ENCODE data around the gene CTU2. TPM values are rescaled to one million over a fixed set of nuclear protein-coding genes. Genes with fewer than 3 reads are reported as not detected.

Gene CTU2
- total RNA-seq, 2 donors from 2014 or later: 15.0 to 19.1 TPM

DNA sequence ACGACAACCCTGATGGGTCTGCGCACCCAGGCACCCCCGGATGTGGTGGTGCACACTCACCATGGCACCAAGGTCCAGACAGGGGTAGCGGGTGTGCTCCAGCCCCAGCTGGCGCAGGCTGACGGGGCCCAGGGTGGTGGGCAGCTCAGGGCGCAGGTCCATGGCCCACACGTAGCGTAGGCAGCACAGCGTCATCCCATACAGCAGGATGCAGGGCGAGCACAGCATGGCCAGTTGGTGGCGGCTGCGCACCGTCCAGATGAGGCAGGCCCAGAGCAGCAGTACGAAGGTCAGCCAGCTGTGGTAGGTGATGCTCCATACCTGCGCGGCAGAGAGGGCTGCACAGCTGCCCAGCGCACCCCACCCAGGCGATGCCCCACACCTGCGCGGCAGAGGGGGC, 29.8 kb downstream of the CTU2 start:
- H3K36me3 ChIP-seq: no peaks in the 10 kb centered on the region
- 96% methylated on average over 9 of the region's 21 CpGs for WGBS
- no peaks in the 10 kb centered on the region for H3K9me3 ChIP-seq

GRCh38 chr16:88736496-88736895, 30.2 kb downstream of the CTU2 start:
- intact Hi-C loops (cut with DNase I): loop anchor here (10.0 kb wide), 2 partner anchors 438 to 478 kb away; partner anchors contain the start of genes CDH15 and ZNF778

More for the DNA sequence above, 29.8 kb downstream of the CTU2 start:
- Histone ChIP-seq H3K27me3 (replicated peaks; ENCODE audit: insufficient read depth) (no peaks in the 10 kb centered on the region), H3K4me1 (replicated peaks) (peaks cover 14% of the 10 kb centered on the region), H3K4me3 (no peak overlapping the region), H3K27ac (no peak overlapping the region)
- no peak for DNase-seq (ENCODE audit: low spot score)
- TF ChIP-seq, protein P1, sequence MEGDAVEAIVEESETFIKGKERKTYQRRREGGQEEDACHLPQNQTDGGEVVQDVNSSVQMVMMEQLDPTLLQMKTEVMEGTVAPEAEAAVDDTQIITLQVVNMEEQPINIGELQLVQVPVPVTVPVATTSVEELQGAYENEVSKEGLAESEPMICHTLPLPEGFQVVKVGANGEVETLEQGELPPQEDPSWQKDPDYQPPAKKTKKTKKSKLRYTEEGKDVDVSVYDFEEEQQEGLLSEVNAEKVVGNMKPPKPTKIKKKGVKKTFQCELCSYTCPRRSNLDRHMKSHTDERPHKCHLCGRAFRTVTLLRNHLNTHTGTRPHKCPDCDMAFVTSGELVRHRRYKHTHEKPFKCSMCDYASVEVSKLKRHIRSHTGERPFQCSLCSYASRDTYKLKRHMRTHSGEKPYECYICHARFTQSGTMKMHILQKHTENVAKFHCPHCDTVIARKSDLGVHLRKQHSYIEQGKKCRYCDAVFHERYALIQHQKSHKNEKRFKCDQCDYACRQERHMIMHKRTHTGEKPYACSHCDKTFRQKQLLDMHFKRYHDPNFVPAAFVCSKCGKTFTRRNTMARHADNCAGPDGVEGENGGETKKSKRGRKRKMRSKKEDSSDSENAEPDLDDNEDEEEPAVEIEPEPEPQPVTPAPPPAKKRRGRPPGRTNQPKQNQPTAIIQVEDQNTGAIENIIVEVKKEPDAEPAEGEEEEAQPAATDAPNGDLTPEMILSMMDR (IDR thresholded peaks at IDR 0.05): no peak
- TF ChIP-seq POLR2A (IDR thresholded peaks at IDR 0.05) (no peak), POLR2AphosphoS5 (IDR thresholded peaks at IDR 0.05) (no peak)
- intact Hi-C loops (cut with DNase I): loop anchor here (10.0 kb wide), 2 partner anchors 439 to 479 kb away; partner anchors contain the start of genes CDH15 and ZNF778

GRCh38 chr16:88737298-88738150, 31.2 kb downstream of the CTU2 start:
- TF ChIP-seq, protein P1 (IDR thresholded peaks at IDR 0.05): peak; percentile 99 to 100 (median 100)
- TF ChIP-seq POLR2A (IDR thresholded peaks at IDR 0.05) (no peak), POLR2AphosphoS5 (IDR thresholded peaks at IDR 0.05) (peak; percentile 85)
- Histone ChIP-seq H3K4me3 (no peak overlapping the region), H3K27me3 (replicated peaks; ENCODE audit: insufficient read depth) (no peaks in the 10 kb centered on the region), H3K4me1 (replicated peaks) (peaks cover 14% of the 10 kb centered on the region), H3K36me3 (no peaks in the 10 kb centered on the region), H3K27ac (no peak overlapping the region), H3K9me3 (no peaks in the 10 kb centered on the region)
- 42% methylated on average over 22 of the region's 54 CpGs for WGBS
- intact Hi-C loops (cut with DNase I): loop anchor here (10.0 kb wide), 2 partner anchors 437 to 477 kb away; partner anchors contain the start of genes CDH15 and ZNF778
- peak; percentile 81 for DNase-seq (ENCODE audit: low spot score)

More at GRCh38 chr16:88736496-88736895, 30.2 kb downstream of the CTU2 start:
- TF ChIP-seq, protein P1 (IDR thresholded peaks at IDR 0.05): no peak
- no peak for TF ChIP-seq POLR2AphosphoS5 (IDR thresholded peaks at IDR 0.05)
- TF ChIP-seq POLR2A (IDR thresholded peaks at IDR 0.05): no peak
- WGBS: 89% methylated on average over 10 of the region's 21 CpGs
- Histone ChIP-seq H3K36me3 (no peaks in the 10 kb centered on the region), H3K27ac (no peak overlapping the region), H3K27me3 (replicated peaks; ENCODE audit: insufficient read depth) (no peaks in the 10 kb centered on the region), H3K9me3 (no peaks in the 10 kb centered on the region), H3K4me3 (no peak overlapping the region), H3K4me1 (replicated peaks) (peaks cover 14% of the 10 kb centered on the region)
- no peak for DNase-seq (ENCODE audit: low spot score)

DNA sequence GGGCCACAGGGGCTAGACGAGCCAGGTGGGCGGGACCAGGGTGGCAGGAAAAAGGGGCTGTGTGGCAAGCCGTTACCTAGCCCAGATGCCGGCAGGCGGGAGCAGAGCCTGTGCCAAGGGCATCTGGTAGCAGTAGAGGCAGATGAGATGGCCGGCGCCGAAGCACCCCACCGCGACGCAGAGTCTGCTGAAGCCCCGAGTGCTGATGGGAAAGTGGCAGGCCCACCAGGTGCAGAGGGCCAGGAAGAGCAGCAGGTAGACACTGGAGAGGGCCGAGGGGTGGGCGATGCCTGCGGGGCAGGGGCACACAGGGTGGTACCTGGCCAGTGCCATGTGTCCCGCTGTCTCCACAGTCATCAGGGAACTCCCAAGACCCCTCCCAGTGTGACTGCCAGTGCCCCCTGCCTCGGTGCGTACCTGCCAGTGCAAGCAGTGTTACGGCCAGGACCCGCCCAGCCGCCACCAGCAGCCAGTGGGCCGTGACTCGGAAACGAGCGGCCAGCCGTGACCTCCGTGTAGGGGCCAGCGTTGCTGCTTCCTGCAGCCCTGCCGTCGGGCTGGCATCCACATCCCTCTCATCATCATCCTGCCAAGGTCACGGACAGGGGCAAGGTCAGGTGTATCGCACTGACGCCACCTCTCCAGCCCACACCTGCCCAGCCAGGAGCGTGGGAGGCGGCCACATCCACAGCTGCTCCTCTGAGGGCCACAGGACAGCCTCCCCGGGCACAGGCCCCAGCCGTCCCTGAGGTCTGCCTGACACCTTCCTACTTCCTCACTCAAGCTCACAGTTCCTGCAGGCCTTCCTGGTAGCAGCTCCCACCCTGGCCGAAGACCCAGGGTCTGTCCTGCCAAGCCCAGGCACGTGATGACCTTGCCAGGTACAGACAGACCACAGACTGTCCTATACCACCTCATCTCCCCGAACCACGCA, 32.1 kb downstream of the CTU2 start:
- no peaks in the 10 kb centered on the region for H3K27me3 ChIP-seq (replicated peaks; ENCODE audit: insufficient read depth)
- DNase-seq (ENCODE audit: low spot score): no peak
- WGBS: 86% methylated on average over 36 of the region's 41 CpGs
- H3K4me3 ChIP-seq: no peak overlapping the region
- H3K4me1 ChIP-seq (replicated peaks): peaks cover 14% of the 10 kb centered on the region
- H3K9me3 ChIP-seq: no peaks in the 10 kb centered on the region
- intact Hi-C loops (cut with DNase I): loop anchor here (10.0 kb wide), 2 partner anchors 436 to 476 kb away; partner anchors contain the start of genes CDH15 and ZNF778
- no peak for TF ChIP-seq POLR2A (IDR thresholded peaks at IDR 0.05)
- no peak for TF ChIP-seq POLR2AphosphoS5 (IDR thresholded peaks at IDR 0.05)
- TF ChIP-seq, protein P1 (IDR thresholded peaks at IDR 0.05): no peak
- H3K36me3 ChIP-seq: no peaks in the 10 kb centered on the region
- H3K27ac ChIP-seq: peak overlapping the region; percentile 53 to 68
